ENCODE results near the gene ATP12A. TPM values are rescaled to one million over a fixed set of nuclear protein-coding genes. Genes with fewer than 3 reads are reported as not detected.

Gene ATP12A
- total and polyA plus RNA-seq, 2 of the 8 experiments (the other 6 are each of a cell fraction or from before 2014, with no cell fraction given), result 0.80 to 1.3 TPM

DNA sequence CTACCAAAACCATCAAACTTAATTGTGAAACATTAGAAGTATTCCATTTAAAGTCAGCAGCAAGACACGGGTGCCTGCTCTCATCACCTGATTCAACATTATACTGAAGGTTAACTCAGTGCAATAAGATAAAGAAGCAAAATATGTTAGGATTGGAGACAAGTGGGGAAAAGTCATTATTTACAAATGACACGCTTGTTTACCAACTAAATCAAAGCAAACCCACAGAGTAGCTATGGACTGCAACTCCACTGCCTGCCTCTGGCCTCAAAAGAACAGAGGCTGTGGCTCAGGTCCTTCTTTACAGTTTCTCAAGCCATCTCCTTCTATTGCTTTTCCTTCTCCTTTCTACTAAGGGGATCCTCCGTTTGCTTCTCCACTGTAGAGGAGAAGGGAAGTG is 21.0 kb upstream of the ATP12A start:
- Histone ChIP-seq H4K8ac (ENCODE audit: extremely low read depth, insufficient read depth, low read length) (no peak overlapping the region), H4K91ac (replicated peaks; ENCODE audit: insufficient read length, low read length) (no peak overlapping the region), H3K23me2 (ENCODE audit: low read depth, low read length) (no peaks in the 10 kb centered on the region), H3K36me3 (ENCODE audit: control insufficient read depth in 2 of 4, insufficient read depth in 4 of 4, low read length in 3 of 4) (no peaks in the 10 kb centered on the region), H2AK5ac (ENCODE audit: low read depth, low read length) (no peak overlapping the region), H2BK5ac (ENCODE audit: low read depth, low read length) (no peak overlapping the region), H2AFZ (ENCODE audit: low read length) (no peak overlapping the region), H2BK12ac (ENCODE audit: low read depth, low read length) (no peak overlapping the region), H3K27me3 (replicated peaks in 1 of 4; ENCODE audit: control insufficient read depth in 3 of 4, extremely low read depth in 1 of 4, insufficient read depth in 3 of 4, low read length in 3 of 4) (no peaks in the 10 kb centered on the region), H3K14ac (ENCODE audit: insufficient read length) (no peak overlapping the region), H3K9me3 (ENCODE audit: insufficient read depth in 2 of 2, low read depth in 1 of 2, low read length in 1 of 2) (no peaks in the 10 kb centered on the region), H3K79me2 (ENCODE audit: control insufficient read depth in 1 of 2, insufficient read depth in 2 of 2, low read length in 2 of 2) (no peaks in the 10 kb centered on the region), H4K5ac (ENCODE audit: insufficient read length, low read depth, low read length) (no peak overlapping the region), H3K27ac (ENCODE audit: low read depth, low read length) (no peak overlapping the region), H2BK20ac (ENCODE audit: low read length) (no peak overlapping the region), H3K4me3 (ENCODE audit: extremely low read depth in 1 of 4, insufficient read depth in 2 of 4, low read depth in 3 of 4, low read length in 4 of 4) (no peak overlapping the region), H3K4me2 (ENCODE audit: insufficient read depth in 1 of 2, low read depth in 2 of 2, low read length in 2 of 2) (no peak overlapping the region), H3K4ac (replicated peaks; ENCODE audit: insufficient read length, low read depth, low read length) (no peak overlapping the region), H3K23ac (ENCODE audit: insufficient read length) (no peak overlapping the region), H3K4me1 (replicated peaks in 1 of 4; ENCODE audit: control insufficient read depth in 3 of 4, insufficient read depth in 4 of 4, low read length in 3 of 4) (no peaks in the 10 kb centered on the region), H3K79me1 (ENCODE audit: low read depth, low read length) (no peaks in the 10 kb centered on the region), H2BK15ac (ENCODE audit: low read length) (no peak overlapping the region), H3K56ac (replicated peaks; ENCODE audit: insufficient read length, low read depth, low read length) (no peak overlapping the region), H2BK120ac (replicated peaks; ENCODE audit: low read depth, low read length) (no peak overlapping the region), H4K20me1 (replicated peaks in 1 of 2; ENCODE audit: control insufficient read depth in 1 of 2, insufficient read depth in 2 of 2, low read length in 2 of 2) (no peaks in the 10 kb centered on the region), H3K18ac (ENCODE audit: extremely low read depth, low read length) (no peak overlapping the region), H3K9ac (replicated peaks in 1 of 4; ENCODE audit: extremely low read depth in 1 of 4, low read depth in 3 of 4, low read length in 3 of 4) (no peak overlapping the region)
- ChIA-PET CTCF (ENCODE audit: partially characterized antibody) (interaction anchor here (1.1 to 4.9 kb wide), 4 partner anchors 10 to 32 kb away, joined by 3 to 24 read pairs (median 11); no protein-coding TSS in a partner anchor), POLR2A (ENCODE audit: partially characterized antibody) (interaction anchor here (0.9 kb wide), 1 partner anchor 11 kb away, joined by 3 read pairs; no protein-coding TSS in a partner anchor)
- DNase-seq (ENCODE audit: low read depth in 1 of 2, low spot score in 2 of 2) (no peak), FAIRE-seq (no peak)
- 80% methylated on average over 3 of the region's 3 CpGs; no CpG with 5 or more reads in 1 of the 2 experiments for WGBS, 2 experiments (ENCODE audit: extremely low coverage in 1 of 2, insufficient coverage in 1 of 2, insufficient read length in 1 of 2, insufficient replicate concordance in 2 of 2, low coverage in 1 of 2, low lambda C conversion rate in 2 of 2, missing lambda C conversion rate in 1 of 2)
- no peak for TF ChIP-seq BCL11A (IDR thresholded peaks at IDR 0.05; ENCODE audit: low read depth in 2 of 2, low read length in 2 of 2)
- TF ChIP-seq JUN (IDR thresholded peaks at IDR 0.05; ENCODE audit: low read depth, low read length), result no peak
- no peak for TF ChIP-seq SUZ12 (IDR thresholded peaks at IDR 0.05; ENCODE audit: low read length)
- no peak for TF ChIP-seq SRF (IDR thresholded peaks at IDR 0.05; ENCODE audit: low read depth, low read length)
- TF ChIP-seq GTF2F1 (IDR thresholded peaks at IDR 0.05; ENCODE audit: borderline replicate concordance, low read depth, low read length), result no peak
- TF ChIP-seq POLR2AphosphoS5 (IDR thresholded peaks at IDR 0.05; ENCODE audit: low read depth, low read length), result no peak
- no peak for TF ChIP-seq SAP30 (IDR thresholded peaks at IDR 0.05; ENCODE audit: insufficient read depth, insufficient replicate concordance, low read length)

All from H1 (cell line).